ENCODE results near the gene TRIM54. TPM values are rescaled to one million over a fixed set of nuclear protein-coding genes. Genes with fewer than 3 reads are reported as not detected.
A peak's percentile ranks its signal among the peaks of the same experiment; 100 is the strongest.

The TRIM54 gene
- total and polyA plus RNA-seq, 9 of the 15 experiments (the other 6 are each of a cell fraction or from before 2014, with no cell fraction given), result not detected

DNA sequence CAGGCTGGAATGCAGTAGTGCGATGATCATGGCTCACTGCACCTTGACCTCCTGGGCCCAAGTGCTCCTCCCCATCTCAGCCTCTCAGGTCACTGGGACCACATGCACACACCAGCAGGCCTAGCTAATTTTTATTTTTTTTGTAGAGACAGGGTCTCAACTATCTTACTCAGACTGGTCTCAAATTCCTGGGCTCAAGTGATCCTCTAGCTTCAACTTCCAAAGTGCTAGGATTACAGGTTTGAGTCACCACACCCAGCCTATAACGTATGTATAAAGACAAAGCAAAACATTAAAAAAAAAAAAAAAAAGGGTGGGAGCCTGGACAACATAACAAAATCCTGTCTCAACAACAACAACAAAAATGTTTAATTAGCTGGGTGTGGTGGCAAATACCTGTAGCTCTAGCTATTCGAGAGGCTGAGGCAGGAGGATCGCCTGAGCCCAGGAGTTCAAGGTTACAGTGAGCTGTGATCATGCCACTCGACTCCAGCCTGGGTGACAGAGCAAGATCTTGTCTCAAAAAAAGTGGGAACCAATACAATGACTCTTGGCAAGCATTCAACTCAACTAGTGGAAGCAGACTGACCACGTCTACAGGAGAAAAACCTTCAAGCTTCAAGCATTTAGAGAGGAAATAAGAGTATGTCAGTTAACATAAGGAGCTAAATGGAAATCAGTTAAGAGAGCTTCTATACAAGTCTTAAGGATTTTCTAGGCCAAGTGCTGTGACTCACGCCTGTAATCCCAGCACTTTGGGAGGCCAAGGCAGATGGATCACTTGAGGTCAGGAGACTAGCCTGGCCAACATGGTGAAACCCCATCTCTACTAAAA lies 71.8 kb downstream of the TRIM54 start (continued):
- TF ChIP-seq, protein P1, sequence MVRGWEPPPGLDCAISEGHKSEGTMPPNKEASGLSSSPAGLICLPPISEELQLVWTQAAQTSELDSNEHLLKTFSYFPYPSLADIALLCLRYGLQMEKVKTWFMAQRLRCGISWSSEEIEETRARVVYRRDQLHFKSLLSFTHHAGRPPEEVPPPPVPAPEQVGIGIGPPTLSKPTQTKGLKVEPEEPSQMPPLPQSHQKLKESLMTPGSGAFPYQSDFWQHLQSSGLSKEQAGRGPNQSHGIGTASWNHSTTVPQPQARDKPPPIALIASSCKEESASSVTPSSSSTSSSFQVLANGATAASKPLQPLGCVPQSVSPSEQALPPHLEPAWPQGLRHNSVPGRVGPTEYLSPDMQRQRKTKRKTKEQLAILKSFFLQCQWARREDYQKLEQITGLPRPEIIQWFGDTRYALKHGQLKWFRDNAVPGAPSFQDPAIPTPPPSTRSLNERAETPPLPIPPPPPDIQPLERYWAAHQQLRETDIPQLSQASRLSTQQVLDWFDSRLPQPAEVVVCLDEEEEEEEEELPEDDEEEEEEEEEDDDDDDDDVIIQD (CRISPR knock-in tag; IDR thresholded peaks at IDR 0.05), result no peak
- TF ChIP-seq SAP30 (IDR thresholded peaks at IDR 0.05; ENCODE audit: borderline replicate concordance, insufficient read depth, low read depth, low read length, poor library complexity, severe bottlenecking) (no peak), RFX7 (CRISPR knock-in tag; IDR thresholded peaks at IDR 0.05) (no peak), FOXJ2 (tag; IDR thresholded peaks at IDR 0.05) (peak; percentile 55; the same call in 1 of the 2 replicates), CBFB (CRISPR knock-in tag; IDR thresholded peaks at IDR 0.05) (no peak), NFATC3 (IDR thresholded peaks at IDR 0.05) (no peak), ZNF24 (IDR thresholded peaks at IDR 0.05) (no peak; the same call in 1 of the 2 replicates), CBX3 (IDR thresholded peaks at IDR 0.05; ENCODE audit: borderline replicate concordance in 1 of 2, low read length in 2 of 2) (no peak), GATA2 (CRISPR knock-in tag; IDR thresholded peaks at IDR 0.05) (no peak), RBM22 (IDR thresholded peaks at IDR 0.05; ENCODE audit: low read depth, low read length, poor library complexity, severe bottlenecking) (no peak)
- TF ChIP-seq, protein P2, sequence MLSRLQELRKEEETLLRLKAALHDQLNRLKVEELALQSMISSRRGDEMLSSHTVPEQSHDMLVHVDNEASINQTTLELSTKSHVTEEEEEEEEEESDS (CRISPR knock-in tag; IDR thresholded peaks at IDR 0.05), result no peak
- TF ChIP-seq, protein P3, sequence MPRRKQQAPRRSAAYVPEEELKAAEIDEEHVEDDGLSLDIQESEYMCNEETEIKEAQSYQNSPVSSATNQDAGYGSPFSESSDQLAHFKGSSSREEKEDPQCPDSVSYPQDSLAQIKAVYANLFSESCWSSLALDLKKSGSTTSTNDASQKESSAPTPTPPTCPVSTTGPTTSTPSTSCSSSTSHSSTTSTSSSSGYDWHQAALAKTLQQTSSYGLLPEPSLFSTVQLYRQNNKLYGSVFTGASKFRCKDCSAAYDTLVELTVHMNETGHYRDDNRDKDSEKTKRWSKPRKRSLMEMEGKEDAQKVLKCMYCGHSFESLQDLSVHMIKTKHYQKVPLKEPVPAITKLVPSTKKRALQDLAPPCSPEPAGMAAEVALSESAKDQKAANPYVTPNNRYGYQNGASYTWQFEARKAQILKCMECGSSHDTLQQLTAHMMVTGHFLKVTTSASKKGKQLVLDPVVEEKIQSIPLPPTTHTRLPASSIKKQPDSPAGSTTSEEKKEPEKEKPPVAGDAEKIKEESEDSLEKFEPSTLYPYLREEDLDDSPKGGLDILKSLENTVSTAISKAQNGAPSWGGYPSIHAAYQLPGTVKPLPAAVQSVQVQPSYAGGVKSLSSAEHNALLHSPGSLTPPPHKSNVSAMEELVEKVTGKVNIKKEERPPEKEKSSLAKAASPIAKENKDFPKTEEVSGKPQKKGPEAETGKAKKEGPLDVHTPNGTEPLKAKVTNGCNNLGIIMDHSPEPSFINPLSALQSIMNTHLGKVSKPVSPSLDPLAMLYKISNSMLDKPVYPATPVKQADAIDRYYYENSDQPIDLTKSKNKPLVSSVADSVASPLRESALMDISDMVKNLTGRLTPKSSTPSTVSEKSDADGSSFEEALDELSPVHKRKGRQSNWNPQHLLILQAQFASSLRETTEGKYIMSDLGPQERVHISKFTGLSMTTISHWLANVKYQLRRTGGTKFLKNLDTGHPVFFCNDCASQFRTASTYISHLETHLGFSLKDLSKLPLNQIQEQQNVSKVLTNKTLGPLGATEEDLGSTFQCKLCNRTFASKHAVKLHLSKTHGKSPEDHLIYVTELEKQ (CRISPR knock-in tag; IDR thresholded peaks at IDR 0.05), result no peak
- TF ChIP-seq, protein P4, sequence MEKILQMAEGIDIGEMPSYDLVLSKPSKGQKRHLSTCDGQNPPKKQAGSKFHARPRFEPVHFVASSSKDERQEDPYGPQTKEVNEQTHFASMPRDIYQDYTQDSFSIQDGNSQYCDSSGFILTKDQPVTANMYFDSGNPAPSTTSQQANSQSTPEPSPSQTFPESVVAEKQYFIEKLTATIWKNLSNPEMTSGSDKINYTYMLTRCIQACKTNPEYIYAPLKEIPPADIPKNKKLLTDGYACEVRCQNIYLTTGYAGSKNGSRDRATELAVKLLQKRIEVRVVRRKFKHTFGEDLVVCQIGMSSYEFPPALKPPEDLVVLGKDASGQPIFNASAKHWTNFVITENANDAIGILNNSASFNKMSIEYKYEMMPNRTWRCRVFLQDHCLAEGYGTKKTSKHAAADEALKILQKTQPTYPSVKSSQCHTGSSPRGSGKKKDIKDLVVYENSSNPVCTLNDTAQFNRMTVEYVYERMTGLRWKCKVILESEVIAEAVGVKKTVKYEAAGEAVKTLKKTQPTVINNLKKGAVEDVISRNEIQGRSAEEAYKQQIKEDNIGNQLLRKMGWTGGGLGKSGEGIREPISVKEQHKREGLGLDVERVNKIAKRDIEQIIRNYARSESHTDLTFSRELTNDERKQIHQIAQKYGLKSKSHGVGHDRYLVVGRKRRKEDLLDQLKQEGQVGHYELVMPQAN (IDR thresholded peaks at IDR 0.05; ENCODE audit: borderline replicate concordance), result no peak
- TF ChIP-seq, protein P5, sequence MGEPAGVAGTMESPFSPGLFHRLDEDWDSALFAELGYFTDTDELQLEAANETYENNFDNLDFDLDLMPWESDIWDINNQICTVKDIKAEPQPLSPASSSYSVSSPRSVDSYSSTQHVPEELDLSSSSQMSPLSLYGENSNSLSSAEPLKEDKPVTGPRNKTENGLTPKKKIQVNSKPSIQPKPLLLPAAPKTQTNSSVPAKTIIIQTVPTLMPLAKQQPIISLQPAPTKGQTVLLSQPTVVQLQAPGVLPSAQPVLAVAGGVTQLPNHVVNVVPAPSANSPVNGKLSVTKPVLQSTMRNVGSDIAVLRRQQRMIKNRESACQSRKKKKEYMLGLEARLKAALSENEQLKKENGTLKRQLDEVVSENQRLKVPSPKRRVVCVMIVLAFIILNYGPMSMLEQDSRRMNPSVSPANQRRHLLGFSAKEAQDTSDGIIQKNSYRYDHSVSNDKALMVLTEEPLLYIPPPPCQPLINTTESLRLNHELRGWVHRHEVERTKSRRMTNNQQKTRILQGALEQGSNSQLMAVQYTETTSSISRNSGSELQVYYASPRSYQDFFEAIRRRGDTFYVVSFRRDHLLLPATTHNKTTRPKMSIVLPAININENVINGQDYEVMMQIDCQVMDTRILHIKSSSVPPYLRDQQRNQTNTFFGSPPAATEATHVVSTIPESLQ (CRISPR knock-in tag; IDR thresholded peaks at IDR 0.05), result no peak
- TF ChIP-seq, protein P6, sequence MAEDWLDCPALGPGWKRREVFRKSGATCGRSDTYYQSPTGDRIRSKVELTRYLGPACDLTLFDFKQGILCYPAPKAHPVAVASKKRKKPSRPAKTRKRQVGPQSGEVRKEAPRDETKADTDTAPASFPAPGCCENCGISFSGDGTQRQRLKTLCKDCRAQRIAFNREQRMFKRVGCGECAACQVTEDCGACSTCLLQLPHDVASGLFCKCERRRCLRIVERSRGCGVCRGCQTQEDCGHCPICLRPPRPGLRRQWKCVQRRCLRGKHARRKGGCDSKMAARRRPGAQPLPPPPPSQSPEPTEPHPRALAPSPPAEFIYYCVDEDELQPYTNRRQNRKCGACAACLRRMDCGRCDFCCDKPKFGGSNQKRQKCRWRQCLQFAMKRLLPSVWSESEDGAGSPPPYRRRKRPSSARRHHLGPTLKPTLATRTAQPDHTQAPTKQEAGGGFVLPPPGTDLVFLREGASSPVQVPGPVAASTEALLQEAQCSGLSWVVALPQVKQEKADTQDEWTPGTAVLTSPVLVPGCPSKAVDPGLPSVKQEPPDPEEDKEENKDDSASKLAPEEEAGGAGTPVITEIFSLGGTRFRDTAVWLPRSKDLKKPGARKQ (CRISPR knock-in tag; IDR thresholded peaks at IDR 0.05), result no peak
